BE2C (cell line): ENCODE data around the gene GID8.

Experiments used
- DNase-seq: peaks from one replicate; pipeline ENCODE4 v3.0.0-alpha.2; 2020
- H3K27me3 ChIP-seq: fragments of 250-450 bp; sonication (Bioruptor Pico); 2 replicates; pipeline ENCODE4 v1.5.1; 2020; ENCODE audit warnings: mild to moderate bottlenecking
- H3K36me3 ChIP-seq: fragments of 250-450 bp; sonication (Bioruptor Pico); 2 replicates; pipeline ENCODE4 v1.5.1; 2020; ENCODE audit warnings: mild to moderate bottlenecking
- H3K4me1 ChIP-seq: fragments of 250-450 bp; sonication (Bioruptor Pico); 2 replicates; pipeline ENCODE4 v1.5.1; 2020
- H3K4me3 ChIP-seq: 2 replicates; pipeline ENCODE4 v1.5.1; 2011; ENCODE audit warnings: low read depth, low read length
- H3K9me3 ChIP-seq: fragments of 250-450 bp; sonication (Bioruptor Pico); 2 replicates; pipeline ENCODE4 v1.5.1; 2020
- CTCF ChIP-seq: IDR thresholded peaks from 2 replicates; pipeline ENCODE4 v1.5.1; 2012; ENCODE audit warnings: mild to moderate bottlenecking, low read depth, low read length

The GID8 gene

GRCh38 chr20:62993856-62994494 lies 56.0 kb downstream of the GID8 start:
- no peak overlapping the region for H3K4me3 ChIP-seq
- no peaks in the 10 kb centered on the region for H3K4me1 ChIP-seq
- H3K9me3 ChIP-seq = no peaks in the 10 kb centered on the region
- H3K36me3 ChIP-seq = no peaks in the 10 kb centered on the region
- no peak for DNase-seq
- peaks cover 78% of the 10 kb centered on the region for H3K27me3 ChIP-seq
- TF ChIP-seq CTCF = no peak

DNA sequence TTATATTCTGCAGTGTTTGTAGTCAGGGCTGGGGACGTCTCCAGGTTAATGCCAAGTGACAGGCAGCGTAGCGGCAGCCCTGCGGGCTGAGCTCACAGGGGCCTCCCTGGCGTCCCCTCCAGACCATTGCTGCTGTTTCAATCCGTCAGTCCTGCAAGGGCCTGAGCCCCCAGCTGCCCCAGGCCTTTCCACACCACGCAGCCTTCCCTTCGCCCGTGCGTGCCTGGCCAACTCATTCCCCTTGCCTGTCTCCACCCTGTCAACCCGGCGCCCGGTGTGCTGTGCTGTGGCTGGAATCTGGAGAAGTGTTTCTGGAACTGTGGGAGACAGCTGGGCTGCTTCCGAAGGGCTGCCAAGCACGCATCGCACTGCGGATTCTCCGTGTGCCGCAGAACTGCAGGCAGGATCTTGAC lies 56.9 kb downstream of the GID8 start:
- Histone ChIP-seq H3K36me3 (no peaks in the 10 kb centered on the region), H3K4me3 (no peak overlapping the region), H3K27me3 (peaks cover 81% of the 10 kb centered on the region), H3K9me3 (no peaks in the 10 kb centered on the region), H3K4me1 (no peaks in the 10 kb centered on the region)
- no peak for TF ChIP-seq CTCF
- no peak for DNase-seq

GRCh38 chr20:62995481-62995880 lies 57.5 kb downstream of the GID8 start:
- DNase-seq = no peak
- TF ChIP-seq CTCF = no peak
- Histone ChIP-seq H3K9me3 (no peaks in the 10 kb centered on the region), H3K4me1 (no peaks in the 10 kb centered on the region), H3K36me3 (no peaks in the 10 kb centered on the region), H3K4me3 (no peak overlapping the region), H3K27me3 (peaks cover 83% of the 10 kb centered on the region)

GRCh38 chr20:62995898-62996595 lies 58.1 kb downstream of the GID8 start:
- Histone ChIP-seq H3K9me3 (no peaks in the 10 kb centered on the region), H3K4me1 (no peaks in the 10 kb centered on the region), H3K4me3 (no peak overlapping the region), H3K27me3 (peaks cover 83% of the 10 kb centered on the region), H3K36me3 (no peaks in the 10 kb centered on the region)
- no peak for DNase-seq
- TF ChIP-seq CTCF = no peak

GRCh38 chr20:62996596-62996982 lies 58.6 kb downstream of the GID8 start:
- Histone ChIP-seq H3K36me3 (no peaks in the 10 kb centered on the region), H3K9me3 (no peaks in the 10 kb centered on the region), H3K4me1 (no peaks in the 10 kb centered on the region), H3K4me3 (no peak overlapping the region), H3K27me3 (peaks cover 83% of the 10 kb centered on the region)
- no peak for TF ChIP-seq CTCF
- no peak for DNase-seq

DNA sequence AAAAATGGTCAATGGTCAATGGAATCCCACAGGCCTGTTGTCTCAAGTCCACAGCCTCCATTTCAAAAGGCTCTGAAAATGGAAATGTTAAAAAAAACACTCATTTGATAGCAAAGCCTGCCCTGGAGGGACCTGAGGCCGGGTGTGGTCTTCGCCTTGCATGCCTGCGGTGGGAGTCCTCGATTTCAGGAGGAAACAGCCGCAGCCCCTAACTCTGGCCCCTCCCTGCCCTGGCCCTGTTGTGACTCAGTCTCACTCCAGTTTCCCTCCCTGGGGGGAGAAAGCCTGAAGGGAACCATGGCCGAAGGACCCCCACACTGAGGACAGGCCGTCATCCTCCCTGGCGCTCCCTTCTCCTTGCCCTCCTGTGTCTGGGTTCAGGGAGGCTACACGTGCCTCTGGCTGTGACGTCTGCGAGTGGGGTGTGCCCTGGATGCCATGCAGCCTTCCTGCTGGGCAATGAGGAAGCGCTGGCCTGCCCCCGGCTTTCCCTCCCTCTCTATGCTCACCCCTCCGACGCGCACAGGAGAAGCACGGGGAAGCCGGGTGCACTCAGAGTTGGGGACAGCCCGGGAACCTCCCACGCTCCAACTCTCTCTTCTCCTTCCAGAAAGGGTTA lies 59.6 kb downstream of the GID8 start:
- Histone ChIP-seq H3K9me3 (no peaks in the 10 kb centered on the region), H3K4me3 (no peak overlapping the region), H3K36me3 (no peaks in the 10 kb centered on the region), H3K4me1 (no peaks in the 10 kb centered on the region), H3K27me3 (peaks cover 85% of the 10 kb centered on the region)
- no peak for TF ChIP-seq CTCF
- no peak for DNase-seq
